ENCODE measurements around the gene LRBA. TPM values are rescaled to one million over a fixed set of nuclear protein-coding genes. Genes with fewer than 3 reads are reported as not detected.

LRBA gene
- total RNA-seq, 2 donors from 2014 or later: 50.1 to 59.9 TPM

DNA sequence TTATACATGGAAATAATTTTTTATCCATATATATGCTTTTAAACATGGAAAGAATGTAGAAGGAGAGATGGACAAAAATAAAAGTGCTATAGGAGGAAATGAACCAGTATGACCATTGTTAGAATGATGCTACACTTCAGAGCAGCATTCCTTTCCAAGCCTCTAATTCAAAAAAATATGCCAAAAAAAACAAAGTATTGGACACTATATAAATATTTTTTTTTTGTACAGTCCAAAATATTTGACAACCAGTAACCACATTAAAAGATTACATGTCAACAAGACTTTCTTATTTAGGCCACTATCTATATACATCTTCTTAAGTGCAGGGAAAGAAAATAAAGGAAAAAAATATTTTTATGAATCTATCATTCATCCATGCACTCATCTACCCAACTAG, 198.6 kb downstream of the LRBA start:
- Histone ChIP-seq H3K27ac (no peak overlapping the region), H3K4me3 (no peak overlapping the region), H3K9me3 (no peaks in the 10 kb centered on the region), H3K36me3 (replicated peaks in 1 of 2; ENCODE audit: insufficient read depth in 1 of 2, low read depth in 2 of 2) (no peaks in the 10 kb centered on the region), H3K27me3 (no peaks in the 10 kb centered on the region), H3K4me1 (no peaks in the 10 kb centered on the region)
- ATAC-seq (no peak), DNase-seq (no peak)
- no peak for TF ChIP-seq POLR2A (IDR thresholded peaks at IDR 0.05)
- TF ChIP-seq, protein P1, sequence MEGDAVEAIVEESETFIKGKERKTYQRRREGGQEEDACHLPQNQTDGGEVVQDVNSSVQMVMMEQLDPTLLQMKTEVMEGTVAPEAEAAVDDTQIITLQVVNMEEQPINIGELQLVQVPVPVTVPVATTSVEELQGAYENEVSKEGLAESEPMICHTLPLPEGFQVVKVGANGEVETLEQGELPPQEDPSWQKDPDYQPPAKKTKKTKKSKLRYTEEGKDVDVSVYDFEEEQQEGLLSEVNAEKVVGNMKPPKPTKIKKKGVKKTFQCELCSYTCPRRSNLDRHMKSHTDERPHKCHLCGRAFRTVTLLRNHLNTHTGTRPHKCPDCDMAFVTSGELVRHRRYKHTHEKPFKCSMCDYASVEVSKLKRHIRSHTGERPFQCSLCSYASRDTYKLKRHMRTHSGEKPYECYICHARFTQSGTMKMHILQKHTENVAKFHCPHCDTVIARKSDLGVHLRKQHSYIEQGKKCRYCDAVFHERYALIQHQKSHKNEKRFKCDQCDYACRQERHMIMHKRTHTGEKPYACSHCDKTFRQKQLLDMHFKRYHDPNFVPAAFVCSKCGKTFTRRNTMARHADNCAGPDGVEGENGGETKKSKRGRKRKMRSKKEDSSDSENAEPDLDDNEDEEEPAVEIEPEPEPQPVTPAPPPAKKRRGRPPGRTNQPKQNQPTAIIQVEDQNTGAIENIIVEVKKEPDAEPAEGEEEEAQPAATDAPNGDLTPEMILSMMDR (IDR thresholded peaks at IDR 0.05): no peak
- intact Hi-C loops (cut with DNase I): no loop called here

DNA sequence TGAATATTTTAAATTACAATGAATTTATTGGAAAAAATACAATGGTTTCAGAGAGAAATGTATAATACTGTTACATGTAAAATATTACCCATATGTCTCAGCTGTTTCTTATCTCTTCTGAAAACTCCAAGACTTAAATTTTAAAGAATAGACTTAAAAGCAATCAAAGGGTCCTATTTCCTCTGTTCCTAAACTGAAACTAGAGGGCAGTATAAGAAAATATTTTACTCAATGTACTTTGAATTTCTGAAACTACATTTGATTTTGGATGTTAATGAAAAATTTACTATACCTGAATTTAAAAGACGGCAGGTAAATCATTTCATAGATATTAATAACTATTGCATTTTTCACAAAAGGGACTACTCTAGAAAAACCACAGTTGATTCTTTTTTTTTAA, 200.2 kb downstream of the LRBA start:
- ATAC-seq: no peak
- WGBS, 2 donors: 97 to 100% methylated on average over 1 of the region's 1 CpG

DNA sequence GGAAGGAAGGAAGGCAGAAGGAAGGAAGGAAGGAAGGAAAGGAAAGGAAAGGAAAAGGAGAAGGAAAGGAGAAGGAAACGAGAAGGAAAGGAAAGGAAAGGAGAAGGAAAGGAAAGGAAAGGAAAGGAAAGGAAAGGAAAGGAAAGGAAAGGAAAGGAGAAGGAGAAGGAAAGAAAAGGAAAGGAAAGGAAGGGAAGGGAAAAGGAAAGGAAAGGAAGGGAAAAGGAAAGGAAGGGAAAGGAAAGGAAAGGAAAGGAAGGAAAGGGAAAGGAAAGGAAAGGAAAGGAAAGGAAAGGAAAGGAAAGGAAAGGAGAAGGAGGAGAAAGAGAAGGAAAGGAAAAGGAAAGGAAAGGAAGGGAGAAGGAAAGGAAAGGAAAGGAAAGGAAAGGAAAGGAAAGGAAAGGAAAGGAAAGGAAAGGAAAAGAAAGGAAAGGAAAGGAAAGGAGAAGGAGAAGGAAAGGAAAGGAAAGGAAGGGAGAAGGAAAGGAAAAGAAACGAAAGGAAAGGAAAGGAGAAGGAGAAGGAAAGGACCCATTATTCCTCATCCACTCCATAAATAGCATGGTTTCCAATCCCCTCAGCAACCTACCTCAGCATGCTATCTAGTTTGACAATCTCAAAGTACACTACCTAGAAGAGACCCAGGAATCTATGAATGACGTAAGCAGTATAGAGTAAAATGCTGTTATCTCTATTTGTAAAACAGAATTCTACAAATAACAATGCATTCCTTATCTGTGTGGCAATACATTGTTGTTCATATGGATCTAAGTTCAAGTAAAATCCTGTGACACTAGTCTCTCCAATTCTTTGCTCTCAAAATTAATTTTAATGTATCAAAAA, 209.7 kb downstream of the LRBA start:
- TF ChIP-seq POLR2A (IDR thresholded peaks at IDR 0.05): no peak
- TF ChIP-seq, protein P1 (IDR thresholded peaks at IDR 0.05): no peak
- no peak overlapping the region for H3K27ac ChIP-seq
- DNase-seq (no peak), ATAC-seq (no peak)
- peaks cover 0 to 1% of the 10 kb centered on the region in 2 donors for H3K36me3 ChIP-seq (replicated peaks in 1 of 2; ENCODE audit: insufficient read depth in 1 of 2, low read depth in 2 of 2)
- H3K9me3 ChIP-seq: no peaks in the 10 kb centered on the region
- H3K4me3 ChIP-seq: no peak overlapping the region
- WGBS, 2 donors: 95 to 97% methylated on average over 3 of the region's 3 CpGs
- intact Hi-C loops (cut with DNase I): no loop called here
- H3K4me1 ChIP-seq: no peaks in the 10 kb centered on the region
- H3K27me3 ChIP-seq: no peaks in the 10 kb centered on the region

More for the DNA sequence above, 200.2 kb downstream of the LRBA start:
- intact Hi-C loops (cut with DNase I): no loop called here
- TF ChIP-seq, protein P1 (IDR thresholded peaks at IDR 0.05): no peak
- no peak for TF ChIP-seq POLR2A (IDR thresholded peaks at IDR 0.05)
- Histone ChIP-seq H3K4me3 (no peak overlapping the region), H3K27ac (no peak overlapping the region), H3K4me1 (no peaks in the 10 kb centered on the region), H3K36me3 (replicated peaks in 1 of 2; ENCODE audit: insufficient read depth in 1 of 2, low read depth in 2 of 2) (no peaks in the 10 kb centered on the region), H3K9me3 (no peaks in the 10 kb centered on the region), H3K27me3 (no peaks in the 10 kb centered on the region)
- no peak for DNase-seq

DNA sequence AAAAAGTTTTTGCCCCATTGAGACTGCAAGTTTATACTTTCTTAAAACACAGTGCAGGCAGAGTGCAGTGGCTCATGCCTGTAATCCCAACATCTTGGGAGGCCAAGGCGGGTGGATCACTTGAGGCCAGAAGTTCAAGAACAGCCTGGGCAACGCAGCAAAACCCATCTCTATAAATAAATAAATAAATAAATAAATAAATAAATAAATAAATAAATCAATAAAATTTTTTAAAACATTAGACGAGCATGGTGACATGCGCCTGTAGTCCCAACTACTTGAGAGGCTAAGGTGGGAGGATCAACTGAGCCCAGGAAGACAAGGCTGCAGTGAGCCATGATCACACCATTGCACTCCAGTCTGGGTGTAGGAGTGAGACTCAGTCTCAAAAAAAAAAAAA, 213.3 kb downstream of the LRBA start:
- ATAC-seq (no peak), DNase-seq (no peak)
- WGBS, 2 donors: 95 to 97% methylated on average over 4 of the region's 4 CpGs
- no peaks in the 10 kb centered on the region for H3K36me3 ChIP-seq (replicated peaks in 1 of 2; ENCODE audit: insufficient read depth in 1 of 2, low read depth in 2 of 2)
- H3K9me3 ChIP-seq: no peaks in the 10 kb centered on the region
- H3K4me1 ChIP-seq: no peaks in the 10 kb centered on the region
- H3K27me3 ChIP-seq: no peaks in the 10 kb centered on the region
- intact Hi-C loops (cut with DNase I): no loop called here
- TF ChIP-seq, protein P1 (IDR thresholded peaks at IDR 0.05): no peak
- TF ChIP-seq POLR2A (IDR thresholded peaks at IDR 0.05): no peak
- no peak overlapping the region for H3K4me3 ChIP-seq
- no peak overlapping the region for H3K27ac ChIP-seq

- no peak for TF ChIP-seq POLR2A (IDR thresholded peaks at IDR 0.05)
- TF ChIP-seq, protein P1 (IDR thresholded peaks at IDR 0.05): peak in 5 of 7 experiments; percentile 8 to 39 (median 19)
- 84 to 86% methylated on average over 2 of the region's 2 CpGs for WGBS, 2 donors
- Histone ChIP-seq H3K4me1 (no peaks in the 10 kb centered on the region), H3K4me3 (no peak overlapping the region), H3K36me3 (replicated peaks in 1 of 2; ENCODE audit: insufficient read depth in 1 of 2, low read depth in 2 of 2) (no peaks in the 10 kb centered on the region), H3K27ac (no peak overlapping the region), H3K9me3 (no peaks in the 10 kb centered on the region), H3K27me3 (no peaks in the 10 kb centered on the region)
- no peak for ATAC-seq
- DNase-seq: no peak
- intact Hi-C loops (cut with DNase I): no loop called here
Measured at GRCh38 chr4:150799207-150799606, 215.9 kb downstream of the LRBA start.

Measured in body of pancreas (tissue), 4 donors.